Activated CD4-positive, alpha-beta T cell treated with anti-CD3 and anti-CD28 coated beads, Interleukin-2, Interleukin-6, amounts not matched to agents 100 ng/mL and 50 ng/mL, durations not matched to agents 16 hours and 8 hours (primary cell): ENCODE results near the gene SNX13.
A peak's percentile ranks its signal among the peaks of the same experiment; 100 is the strongest.

Experiments used
- DNase-seq: peaks from one replicate; pipeline ENCODE4 v3.0.0-alpha.2; 2020

Gene SNX13

GRCh38 chr7:17946591-17946990, 6.3 kb upstream of the SNX13 start:
- peak; percentile 15 for DNase-seq

GRCh38 chr7:17944720-17945119, 4.4 kb upstream of the SNX13 start:
- no peak for DNase-seq

- DNase-seq, result no peak
These were observed 2.7 kb upstream of the SNX13 start for GRCh38 chr7:17943006-17943405.

GRCh38 chr7:17942231-17942630, 1.9 kb upstream of the SNX13 start:
- no peak for DNase-seq

- DNase-seq, result no peak
These were observed 697 bp upstream of the SNX13 start for GRCh38 chr7:17940951-17941431.

GRCh38 chr7:17939606-17940301, 540 bp downstream of the SNX13 start:
- peak; percentile 64 for DNase-seq

- DNase-seq, result peak; percentile 8
These were observed 1.1 kb downstream of the SNX13 start for GRCh38 chr7:17939211-17939605.

- peak; percentile 59 for DNase-seq
These were observed 2.7 kb downstream of the SNX13 start for GRCh38 chr7:17937506-17938120.

GRCh38 chr7:17936321-17936720, 4.0 kb downstream of the SNX13 start:
- DNase-seq, result no peak

GRCh38 chr7:17934612-17935240, 5.6 kb downstream of the SNX13 start:
- DNase-seq, result no peak

GRCh38 chr7:17934094-17934493, 6.2 kb downstream of the SNX13 start:
- peak; percentile 13 for DNase-seq

GRCh38 chr7:17932770-17933169, 7.5 kb downstream of the SNX13 start:
- no peak for DNase-seq

- DNase-seq, result no peak
These were observed 9.2 kb downstream of the SNX13 start for GRCh38 chr7:17931069-17931468.

GRCh38 chr7:17930546-17930945, 9.7 kb downstream of the SNX13 start:
- DNase-seq, result no peak

- peak; percentile 17 for DNase-seq
These were observed 10.5 kb downstream of the SNX13 start for GRCh38 chr7:17929647-17930395.

GRCh38 chr7:17928055-17928454, 12.2 kb downstream of the SNX13 start:
- DNase-seq, result no peak

GRCh38 chr7:17921857-17922416, 18.4 kb downstream of the SNX13 start:
- no peak for DNase-seq

- DNase-seq, result no peak
These were observed 22.5 kb downstream of the SNX13 start for GRCh38 chr7:17917842-17918241.

- DNase-seq, result no peak
These were observed 23.5 kb downstream of the SNX13 start for GRCh38 chr7:17916786-17917185.

- DNase-seq, result no peak
These were observed 24.5 kb downstream of the SNX13 start for GRCh38 chr7:17915796-17916195.

- DNase-seq, result no peak
These were observed 25.1 kb downstream of the SNX13 start for GRCh38 chr7:17915168-17915567.

GRCh38 chr7:17913250-17913649, 27.0 kb downstream of the SNX13 start:
- no peak for DNase-seq
